VCaP (cell line): ENCODE results near the gene PROC.

ENCODE experiments used
- H3K27ac ChIP-seq: fragments of 450-650 bp; 2 replicates; pipeline ENCODE4 v1.5.1; 2017
- TF ChIP-seq, protein P1 (sequence below): fragments of 450-650 bp; conservative IDR thresholded peaks from 2 replicates; pipeline ENCODE4 v1.5.1; 2017; ENCODE audit warnings: mild to moderate bottlenecking, moderate library complexity

The PROC gene

DNA sequence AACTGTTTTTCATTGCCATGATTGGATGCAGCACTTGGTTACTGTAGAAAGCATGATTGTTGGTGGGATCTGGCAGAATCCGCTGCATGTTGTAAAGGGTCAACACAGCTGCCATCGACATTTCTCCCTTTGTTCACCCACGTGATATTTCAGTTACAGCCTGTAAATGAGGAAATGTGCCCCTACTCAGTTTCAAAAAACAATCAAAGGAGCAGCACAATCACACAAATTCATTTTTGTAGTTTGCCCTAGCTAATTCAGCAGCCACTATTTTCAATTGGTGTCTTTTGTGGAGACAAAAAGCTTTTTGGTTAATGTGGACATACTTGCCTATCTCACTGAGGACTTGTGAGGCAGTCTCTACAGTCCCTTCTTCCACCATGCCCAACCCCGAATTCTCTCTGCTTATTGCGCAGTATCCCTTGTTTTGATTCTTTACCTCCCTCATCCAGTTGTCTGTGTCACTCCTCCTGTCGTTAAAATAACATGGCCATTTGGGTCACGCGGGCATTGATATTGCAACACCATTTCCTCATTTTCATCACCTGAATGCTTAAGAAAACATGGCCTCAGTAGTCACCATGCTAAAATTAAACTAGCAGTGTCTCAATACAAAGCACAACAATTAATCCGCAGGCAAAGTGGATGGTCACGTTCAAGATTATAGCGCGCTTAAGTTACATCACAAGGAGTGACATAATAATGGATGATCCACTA is 6.4 kb upstream of the PROC start:
- TF ChIP-seq, protein P1, sequence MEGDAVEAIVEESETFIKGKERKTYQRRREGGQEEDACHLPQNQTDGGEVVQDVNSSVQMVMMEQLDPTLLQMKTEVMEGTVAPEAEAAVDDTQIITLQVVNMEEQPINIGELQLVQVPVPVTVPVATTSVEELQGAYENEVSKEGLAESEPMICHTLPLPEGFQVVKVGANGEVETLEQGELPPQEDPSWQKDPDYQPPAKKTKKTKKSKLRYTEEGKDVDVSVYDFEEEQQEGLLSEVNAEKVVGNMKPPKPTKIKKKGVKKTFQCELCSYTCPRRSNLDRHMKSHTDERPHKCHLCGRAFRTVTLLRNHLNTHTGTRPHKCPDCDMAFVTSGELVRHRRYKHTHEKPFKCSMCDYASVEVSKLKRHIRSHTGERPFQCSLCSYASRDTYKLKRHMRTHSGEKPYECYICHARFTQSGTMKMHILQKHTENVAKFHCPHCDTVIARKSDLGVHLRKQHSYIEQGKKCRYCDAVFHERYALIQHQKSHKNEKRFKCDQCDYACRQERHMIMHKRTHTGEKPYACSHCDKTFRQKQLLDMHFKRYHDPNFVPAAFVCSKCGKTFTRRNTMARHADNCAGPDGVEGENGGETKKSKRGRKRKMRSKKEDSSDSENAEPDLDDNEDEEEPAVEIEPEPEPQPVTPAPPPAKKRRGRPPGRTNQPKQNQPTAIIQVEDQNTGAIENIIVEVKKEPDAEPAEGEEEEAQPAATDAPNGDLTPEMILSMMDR, result no peak
- peak overlapping the region; percentile 46 for H3K27ac ChIP-seq

DNA sequence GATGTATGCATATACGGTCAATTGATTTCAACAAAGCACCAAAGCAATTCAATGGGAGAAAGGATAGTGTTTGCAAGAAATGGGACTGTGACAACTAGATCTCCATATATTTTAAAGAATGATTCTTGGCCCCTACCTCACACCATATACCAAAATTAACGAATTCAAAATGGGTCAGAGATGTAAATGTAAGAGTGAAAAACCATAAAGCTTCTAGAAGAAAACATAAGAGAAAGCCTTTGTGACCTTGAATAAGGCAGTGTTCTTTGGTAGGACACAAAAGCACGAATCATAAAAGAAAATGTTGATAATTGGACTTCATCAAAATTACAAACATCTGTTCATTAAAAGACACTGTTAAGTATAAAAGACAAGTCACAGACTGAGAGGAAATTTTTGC is 5.0 kb upstream of the PROC start:
- TF ChIP-seq, protein P1, result no peak
- H3K27ac ChIP-seq, result no peak overlapping the region

DNA sequence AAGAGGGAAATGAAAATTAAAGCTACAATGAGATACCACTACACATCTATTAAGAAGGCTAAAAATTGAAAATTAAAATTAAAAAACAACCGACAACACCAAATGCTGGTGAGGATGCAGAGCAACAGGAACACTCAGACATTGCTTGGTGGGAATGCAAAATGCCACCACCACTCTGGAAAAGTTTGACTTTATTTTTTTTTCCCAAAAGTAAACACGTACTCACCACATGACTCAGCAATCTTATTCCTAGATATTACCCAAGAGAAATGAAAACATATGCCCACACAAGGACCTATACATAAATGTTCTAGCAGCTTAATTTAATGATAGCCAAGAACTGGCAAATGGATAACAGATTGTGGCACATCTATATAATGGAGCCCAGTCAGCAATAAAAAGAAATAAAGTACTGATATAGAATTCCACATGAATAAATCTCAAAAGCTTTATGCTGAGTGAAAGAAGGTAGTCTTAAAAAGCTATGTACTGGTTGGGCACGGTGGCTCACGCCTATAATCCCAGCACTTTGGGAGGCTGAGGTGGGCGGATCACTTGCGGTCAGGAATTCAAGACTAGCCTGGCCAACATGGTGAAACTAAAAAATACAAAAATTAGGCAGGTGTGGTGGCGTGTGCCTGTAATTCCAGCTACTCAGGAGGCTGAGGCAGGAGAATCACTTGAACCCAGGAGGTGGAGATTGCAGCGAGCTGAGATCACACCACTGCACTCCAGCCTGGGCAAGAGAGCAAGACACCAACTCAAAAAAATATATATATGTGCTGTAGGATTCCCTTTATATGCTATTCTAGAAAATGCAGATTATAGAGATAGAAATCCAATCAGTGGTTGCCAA is 4.2 kb upstream of the PROC start:
- no peak overlapping the region for H3K27ac ChIP-seq
- TF ChIP-seq, protein P1, result no peak

DNA sequence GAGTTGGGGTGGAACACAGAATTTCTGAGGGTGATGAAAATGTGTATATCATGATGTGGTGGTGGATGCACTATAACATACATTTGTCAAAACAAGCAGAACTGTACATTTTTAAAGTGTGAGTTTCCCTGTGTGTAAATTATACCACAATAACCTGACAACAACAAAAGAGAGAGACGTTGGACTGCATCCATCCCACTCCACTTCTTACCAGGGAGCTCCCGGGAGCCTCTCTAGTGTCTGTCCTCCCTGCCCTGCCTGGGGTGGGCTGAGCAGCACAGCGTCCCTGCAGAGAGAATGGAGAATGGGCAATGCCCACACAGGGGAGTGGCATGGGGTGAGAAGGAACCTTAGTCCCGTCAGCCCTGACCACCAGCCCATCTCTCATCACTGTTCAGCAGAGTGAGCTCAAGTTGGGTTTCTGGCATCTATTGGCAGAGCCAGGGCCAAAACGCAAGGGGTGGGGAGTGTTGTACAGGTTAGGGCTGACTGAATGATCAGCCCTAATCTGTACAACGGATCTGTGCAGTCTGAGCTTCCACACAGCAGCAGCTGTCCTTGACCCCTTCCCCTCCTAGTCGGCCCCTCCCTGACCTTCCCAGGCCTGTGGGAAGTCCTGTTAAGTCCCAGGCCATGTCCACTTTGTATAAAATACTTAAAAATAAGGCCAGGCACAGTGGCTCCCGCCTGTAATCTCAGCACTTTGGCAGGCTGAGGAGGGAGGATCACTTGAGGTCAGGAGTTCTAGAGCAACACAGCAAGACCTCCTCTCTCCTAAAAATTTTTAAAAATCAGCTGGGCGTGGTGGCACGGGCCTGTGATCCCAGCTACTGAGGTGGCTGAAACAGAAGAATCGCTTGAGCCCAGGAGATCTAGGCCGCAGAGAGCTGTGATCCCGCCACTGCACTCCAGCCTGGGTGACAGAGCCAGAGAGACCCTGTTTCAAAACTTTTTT is 3.3 kb upstream of the PROC start:
- TF ChIP-seq, protein P1, result no peak
- no peak overlapping the region; the same call in 1 of the 2 replicates for H3K27ac ChIP-seq

DNA sequence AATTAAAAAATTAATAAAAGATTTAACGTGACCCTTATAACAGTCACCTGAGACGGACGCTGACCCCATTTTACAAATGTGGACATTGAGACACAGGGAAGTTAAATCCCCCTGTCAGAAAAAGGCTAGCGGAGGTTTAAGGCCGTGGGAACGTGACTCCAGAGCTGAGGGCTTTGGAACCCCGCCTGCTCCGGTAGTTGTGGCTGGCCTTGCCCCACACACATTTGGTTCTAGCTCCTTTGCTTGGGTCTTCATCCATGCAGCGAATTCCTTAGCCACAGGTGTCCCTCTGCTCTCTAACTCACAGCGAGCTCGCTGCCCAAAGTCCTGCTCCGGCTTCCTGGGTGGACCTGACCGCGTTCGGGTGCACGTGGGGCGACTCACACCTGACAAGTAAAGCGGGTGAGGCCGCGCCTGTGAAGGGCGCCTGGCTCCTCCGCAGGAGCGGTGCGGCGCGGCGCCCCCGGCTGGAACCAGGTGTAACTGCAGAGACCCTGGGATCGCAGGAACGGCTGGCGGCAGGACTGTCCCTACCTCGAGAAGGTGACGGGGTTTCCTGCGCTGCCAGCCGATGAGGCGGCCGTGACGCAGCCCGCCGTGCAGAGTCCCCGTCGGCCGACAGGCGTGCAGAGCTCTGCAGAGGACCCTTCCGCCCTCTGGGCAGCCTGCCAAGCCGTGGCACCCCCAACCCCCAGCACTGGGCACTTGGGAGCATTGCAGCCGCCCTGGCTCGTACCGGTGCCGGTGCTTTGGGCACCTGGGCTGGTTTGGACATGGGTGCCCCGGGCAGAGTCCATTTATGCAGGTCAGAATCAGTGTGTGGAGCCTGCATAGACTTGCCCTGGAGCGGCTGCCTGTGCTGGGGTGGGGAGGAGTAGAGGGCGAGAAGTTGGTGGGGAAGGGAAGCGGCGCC is 2.4 kb upstream of the PROC start:
- TF ChIP-seq, protein P1, result peak; percentile 84
- H3K27ac ChIP-seq, result peak overlapping the region; percentile 29; the same call in 1 of the 2 replicates

DNA sequence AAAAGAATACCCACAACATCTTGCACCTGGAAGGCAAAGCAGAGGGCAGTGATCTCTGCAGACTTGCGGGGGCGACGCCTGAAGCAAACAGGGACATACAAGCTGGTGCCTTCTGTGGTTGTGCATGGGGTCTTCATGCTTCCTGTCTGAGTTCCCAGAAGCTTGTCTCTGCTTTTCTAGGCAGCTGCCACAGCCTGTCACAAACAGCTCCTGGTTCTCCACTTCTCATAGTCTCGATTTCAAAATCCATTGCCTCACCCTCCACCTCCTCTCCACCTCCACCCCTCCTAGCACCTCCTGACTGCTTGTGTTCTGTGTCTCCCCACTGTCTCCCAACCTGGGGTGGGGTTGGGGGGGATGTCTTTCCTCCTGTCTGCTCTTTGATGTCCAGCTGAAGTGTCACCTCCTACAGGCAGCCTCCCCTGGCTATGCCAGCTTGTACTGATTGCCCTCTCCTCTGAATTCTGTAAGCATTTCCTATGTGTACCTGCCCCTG is 1.7 kb upstream of the PROC start:
- TF ChIP-seq, protein P1, result no peak

More for the DNA sequence above, 1.7 kb upstream of the PROC start:
- peak overlapping the region; percentile 29; the same call in 1 of the 2 replicates for H3K27ac ChIP-seq
